ENCODE results near the gene REEP1. TPM values are rescaled to one million over a fixed set of nuclear protein-coding genes. Genes with fewer than 3 reads are reported as not detected.

Gene REEP1
- total and polyA plus RNA-seq, 10 donors: 0.57 to 7.6 (median 3.4) TPM

- H3K36me3 ChIP-seq: peaks cover 0 to 10% (median 1%) of the 10 kb centered on the region in 6 donors
- peaks cover 13 to 72% (median 51%) of the 10 kb centered on the region in 6 donors for H3K4me1 ChIP-seq
- peak overlapping the region; percentile 85 to 91 (median 88) for H3K27ac ChIP-seq
- WGBS, 5 donors: 0 to 4% (median 2%) methylated on average over 8 of the region's 8 CpGs
- intact Hi-C loops (cut with DNase I; ENCODE audit: low total_unique reads): no loop called here
- H3K4me3 ChIP-seq: peak overlapping the region; percentile 51 to 93 (median 82)
- no peaks in the 10 kb centered on the region for H3K9me3 ChIP-seq
- no peak for TF ChIP-seq CTCF (IDR thresholded peaks at IDR 0.05 in 8 of 11, conservative IDR thresholded peaks at IDR 0.05 in 3 of 11)
- no peak for TF ChIP-seq POLR2AphosphoS5 (IDR thresholded peaks at IDR 0.05)
- no peak for TF ChIP-seq POLR2A (IDR thresholded peaks at IDR 0.05)
- no peak for DNase-seq
- no peaks in the 10 kb centered on the region for H3K27me3 ChIP-seq (replicated peaks in 1 of 7)
Observed at GRCh38 chr2:86199834-86200177, 137.6 kb downstream of the REEP1 start.

GRCh38 chr2:86195808-86196387 is 141.5 kb downstream of the REEP1 start:
- H3K4me1 ChIP-seq: peaks cover 28 to 78% (median 68%) of the 10 kb centered on the region in 6 donors

GRCh38 chr2:86195055-86195807 is 142.2 kb downstream of the REEP1 start, which contains the start of gene IMMT:
IMMT (minus strand) TSS chr2:86195462; CDS start chr2:86195382, 80 bp downstream.
- no peaks in the 10 kb centered on the region for H3K27me3 ChIP-seq (replicated peaks in 1 of 7)
- no peaks in the 10 kb centered on the region for H3K9me3 ChIP-seq
- H3K4me3 ChIP-seq: peak within 1 kb of the TSS; percentile 66 to 99 (median 95)
- peak in 2 of 3 donors; percentile 76 to 85 for TF ChIP-seq POLR2A (IDR thresholded peaks at IDR 0.05)
- TF ChIP-seq POLR2AphosphoS5 (IDR thresholded peaks at IDR 0.05): peak; percentile 98 to 99 (median 98)
- TF ChIP-seq CTCF (IDR thresholded peaks at IDR 0.05 in 8 of 11, conservative IDR thresholded peaks at IDR 0.05 in 3 of 11): peak in 1 of 11 experiments; percentile 10
- peaks cover 26 to 78% (median 66%) of the 10 kb centered on the region in 6 donors for H3K4me1 ChIP-seq
- DNase-seq: peak; percentile 98
- intact Hi-C loops (cut with DNase I; ENCODE audit: low total_unique reads): no loop called here
- H3K36me3 ChIP-seq: peaks cover 0 to 25% (median 0%) of the 10 kb centered on the region in 6 donors
- H3K27ac ChIP-seq: peak within 1 kb of the TSS; percentile 82 to 100 (median 100)
- 0 to 1% (median 1%) methylated on average over 24 to 74 of the region's 74 CpGs for WGBS, 5 donors

More at GRCh38 chr2:86195808-86196387, 141.5 kb downstream of the REEP1 start:
- Histone ChIP-seq H3K27ac (peak overlapping the region; percentile 82 to 100 (median 100)), H3K9me3 (no peaks in the 10 kb centered on the region), H3K36me3 (peaks cover 0 to 18% (median 0%) of the 10 kb centered on the region in 6 donors), H3K4me3 (peak overlapping the region; percentile 66 to 99 (median 95)), H3K27me3 (replicated peaks in 1 of 7) (no peaks in the 10 kb centered on the region)
- TF ChIP-seq POLR2A (IDR thresholded peaks at IDR 0.05) (no peak), POLR2AphosphoS5 (IDR thresholded peaks at IDR 0.05) (no peak), CTCF (IDR thresholded peaks at IDR 0.05 in 8 of 11, conservative IDR thresholded peaks at IDR 0.05 in 3 of 11) (no peak)
- intact Hi-C loops (cut with DNase I; ENCODE audit: low total_unique reads): no loop called here
- WGBS, 5 donors: 42 to 50% (median 48%) methylated on average over 23 of the region's 23 CpGs
- DNase-seq: peak; percentile 80

- no peak for DNase-seq
- WGBS, 5 donors: 0 to 2% (median 0%) methylated on average over 15 to 17 of the region's 17 CpGs
- Histone ChIP-seq H3K27ac (peak overlapping the region; percentile 82 to 100 (median 100)), H3K36me3 (peaks cover 0 to 29% (median 0%) of the 10 kb centered on the region in 6 donors), H3K9me3 (no peaks in the 10 kb centered on the region), H3K4me3 (peak overlapping the region; percentile 66 to 99 (median 95)), H3K4me1 (peaks cover 22 to 78% (median 66%) of the 10 kb centered on the region in 6 donors), H3K27me3 (replicated peaks in 1 of 7) (no peaks in the 10 kb centered on the region)
- TF ChIP-seq CTCF (IDR thresholded peaks at IDR 0.05 in 8 of 11, conservative IDR thresholded peaks at IDR 0.05 in 3 of 11) (peak in 1 of 11 experiments; percentile 5), POLR2A (IDR thresholded peaks at IDR 0.05) (no peak), POLR2AphosphoS5 (IDR thresholded peaks at IDR 0.05) (no peak)
- intact Hi-C loops (cut with DNase I; ENCODE audit: low total_unique reads): no loop called here
Observed at GRCh38 chr2:86194751-86195054, 142.7 kb downstream of the REEP1 start.
